H1 (cell line): ENCODE measurements around the gene POLE.

Experiments
- POLR2AphosphoS5 ChIP-seq: IDR thresholded peaks from 2 replicates; pipeline ENCODE4 v1.6.1; 2011; ENCODE audit warnings: low read depth, low read length
- SIX5 ChIP-seq: IDR thresholded peaks from 2 replicates; pipeline ENCODE4 v1.6.1; 2011; ENCODE audit warnings: mild to moderate bottlenecking, low read depth, low read length

DNA sequence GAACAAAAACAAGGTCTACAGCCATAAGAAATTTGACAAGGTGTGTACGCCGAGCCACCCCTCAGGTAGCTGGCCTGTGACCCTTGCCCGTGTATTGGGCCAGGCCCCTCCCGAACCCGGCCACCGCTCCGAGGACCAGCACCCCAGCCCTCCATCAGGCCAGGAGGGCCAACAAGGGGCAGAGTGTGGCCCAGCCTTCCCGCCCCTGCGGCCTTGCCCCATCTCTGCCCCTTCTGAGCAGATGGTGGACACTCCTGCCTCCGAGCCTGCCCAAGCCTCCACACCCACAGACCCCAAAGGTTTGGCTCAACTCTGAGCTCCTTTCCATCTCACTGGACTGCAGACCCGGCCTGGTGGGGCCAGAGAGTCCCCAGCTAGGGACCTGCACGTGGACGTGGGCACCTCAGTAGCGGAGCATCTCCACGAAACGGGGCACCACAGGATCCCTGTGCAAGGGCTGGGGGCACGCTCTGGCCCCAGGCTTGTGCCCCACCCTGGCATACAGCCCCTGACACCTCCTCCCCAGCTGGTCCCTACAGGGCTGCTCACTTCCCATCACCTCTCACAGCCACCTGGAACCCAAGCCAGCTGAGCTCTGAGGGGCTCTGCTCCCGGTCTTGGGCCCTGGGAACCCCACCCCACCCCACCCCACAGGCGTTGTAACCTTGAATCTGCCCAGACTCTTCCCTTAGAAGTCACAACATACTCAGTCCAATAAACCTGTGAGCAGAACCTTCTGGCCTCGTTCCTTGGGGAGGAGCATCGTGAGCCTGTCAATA is 65.3 kb downstream of the POLE start:
- TF ChIP-seq POLR2AphosphoS5 = no peak
- no peak for TF ChIP-seq SIX5
